Mucosa of rectum (tissue), 2 donors: ENCODE measurements around the gene TXNDC17.
"Not testable (repeated sequence)": the region's sequence is repeated elsewhere in the genome, so short reads cannot be mapped to it uniquely, and the experiment has no call there.

Source experiments
- H3K27ac ChIP-seq, 2 donors: one replicate each; pipeline ENCODE4 v1.7.0; 2013; ENCODE audit warnings: inconsistent platforms in 2 of 2, low read depth in 2 of 2, low read length in 2 of 2
- H3K27me3 ChIP-seq, 2 donors: one replicate each; pipeline ENCODE4 v1.7.0; 2013; ENCODE audit warnings: low read length in 2 of 2; ENCODE audit not compliant: control insufficient read depth in 2 of 2, insufficient read depth in 2 of 2
- H3K36me3 ChIP-seq, 2 donors: one replicate each; pipeline ENCODE4 v1.7.0; 2013; ENCODE audit warnings: low read length in 2 of 2; ENCODE audit not compliant: control insufficient read depth in 2 of 2, insufficient read depth in 2 of 2
- H3K4me1 ChIP-seq, 2 donors: one replicate each; pipeline ENCODE4 v1.7.0; 2013; ENCODE audit warnings: low read length in 2 of 2, mild to moderate bottlenecking in 1 of 2; ENCODE audit not compliant: control insufficient read depth in 2 of 2, insufficient read depth in 2 of 2
- H3K4me3 ChIP-seq, 2 donors: one replicate each; pipeline ENCODE4 v1.7.0; 2013; ENCODE audit warnings: low read length in 2 of 2
- H3K9ac ChIP-seq, 2 donors: one replicate each; pipeline ENCODE4 v1.7.0; 2013; ENCODE audit warnings: low read length in 2 of 2, low read depth in 1 of 2, mild to moderate bottlenecking in 1 of 2
- H3K9me3 ChIP-seq, 2 donors: one replicate each; pipeline ENCODE4 v1.7.0; 2013; ENCODE audit warnings: low read length in 2 of 2; ENCODE audit not compliant: control insufficient read depth in 2 of 2
- donor health status: healthy.
- donor health status: Normal muscosa, but diverticular disease.

The TXNDC17 gene

GRCh38 chr17:6658411-6658810 is 17.6 kb downstream of the TXNDC17 start:
- not testable (repeated sequence) for H3K9ac ChIP-seq, H3K4me3 ChIP-seq, H3K27me3 ChIP-seq, H3K9me3 ChIP-seq, H3K36me3 ChIP-seq, H3K27ac ChIP-seq, H3K4me1 ChIP-seq

DNA sequence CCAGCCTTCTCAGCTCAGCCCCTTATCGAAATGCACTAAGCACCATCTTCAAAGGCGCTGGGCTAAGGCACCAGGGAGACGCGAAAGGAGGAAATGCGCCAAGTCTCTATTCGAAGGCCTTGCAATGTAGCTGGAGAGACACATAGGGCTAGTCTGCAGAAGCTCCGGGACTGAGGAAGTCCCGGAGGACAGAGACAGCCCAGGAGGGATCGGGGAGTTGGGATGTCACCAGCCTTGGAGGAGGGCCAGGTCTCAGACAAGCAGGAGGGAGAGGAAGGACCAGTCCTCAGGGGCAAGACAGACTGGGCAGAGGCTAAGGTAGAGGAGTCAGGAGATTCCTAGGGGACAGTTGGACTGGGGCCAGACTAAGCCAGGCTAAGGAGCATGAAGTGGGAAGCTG is 19.2 kb downstream of the TXNDC17 start:
- Histone ChIP-seq H3K9me3 (no peaks in the 10 kb centered on the region), H3K4me3 (no peak overlapping the region), H3K9ac (no peak overlapping the region), H3K27me3 (peaks cover 4 to 5% of the 10 kb centered on the region in 2 donors), H3K4me1 (peaks cover under 1 to 1% of the 10 kb centered on the region in 2 donors), H3K27ac (no peak overlapping the region), H3K36me3 (no peaks in the 10 kb centered on the region)

DNA sequence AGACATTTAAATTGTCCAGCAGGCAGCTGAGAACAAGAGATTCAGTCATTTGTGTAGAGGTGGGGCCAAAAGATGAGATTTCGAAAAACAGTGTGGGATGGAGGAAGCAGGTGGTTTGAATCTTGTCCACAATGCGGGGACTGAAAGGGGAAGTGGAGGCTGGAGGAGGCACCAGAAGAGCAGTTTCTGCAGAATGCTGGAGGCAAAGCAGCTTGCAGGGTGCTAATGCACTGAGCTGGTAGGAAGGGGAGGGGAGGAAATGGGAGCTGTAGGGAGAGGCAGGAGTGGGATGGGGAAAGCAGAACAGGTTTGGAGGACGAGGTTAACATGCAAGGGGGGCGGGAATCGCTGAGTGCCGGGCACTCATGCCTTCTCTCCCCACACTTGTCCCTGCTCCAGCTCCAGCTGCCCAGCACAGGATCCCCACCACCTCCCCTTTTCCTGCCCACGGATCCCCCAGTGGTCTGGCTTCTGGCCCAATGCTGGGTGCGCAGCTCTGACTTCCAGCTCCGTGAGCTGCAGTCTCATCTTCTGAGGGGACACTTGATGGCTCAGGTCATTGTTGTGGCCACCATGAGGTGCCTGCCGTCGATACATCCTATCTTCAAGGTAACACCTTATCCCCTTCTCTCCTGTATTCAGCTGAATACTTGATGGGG is 20.1 kb downstream of the TXNDC17 start:
- Histone ChIP-seq H3K4me1 (no peaks in the 10 kb centered on the region), H3K9ac (no peak overlapping the region), H3K36me3 (no peaks in the 10 kb centered on the region), H3K9me3 (no peaks in the 10 kb centered on the region), H3K27me3 (no peaks in the 10 kb centered on the region), H3K4me3 (no peak overlapping the region), H3K27ac (no peak overlapping the region)

DNA sequence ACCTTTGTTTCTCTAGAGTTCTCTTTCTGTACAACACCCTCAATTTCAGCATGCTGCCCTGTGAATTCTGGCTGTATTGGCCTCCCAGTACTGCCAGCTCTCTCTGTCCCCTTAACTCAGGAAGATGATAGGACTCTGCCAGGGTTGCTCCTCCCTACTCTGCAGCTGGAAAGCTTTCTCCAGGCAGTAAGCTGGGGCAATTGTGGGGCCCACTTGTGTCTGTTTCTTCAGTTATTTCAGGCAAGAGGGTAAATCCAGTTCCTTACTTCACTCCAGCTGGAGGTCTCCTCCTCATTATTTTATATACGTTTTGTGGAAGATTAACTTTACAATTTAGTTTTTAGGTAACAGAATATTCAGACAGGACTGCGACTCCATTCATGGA is 20.6 kb downstream of the TXNDC17 start:
- H3K4me3 ChIP-seq, result no peak overlapping the region
- H3K4me1 ChIP-seq, result peaks cover 2 to 3% of the 10 kb centered on the region in 2 donors
- H3K27ac ChIP-seq, result no peak overlapping the region
- no peak overlapping the region for H3K9ac ChIP-seq
- no peaks in the 10 kb centered on the region for H3K36me3 ChIP-seq
- H3K27me3 ChIP-seq, result no peaks in the 10 kb centered on the region
- H3K9me3 ChIP-seq, result no peaks in the 10 kb centered on the region

GRCh38 chr17:6663200-6663599 is 22.3 kb downstream of the TXNDC17 start:
- not testable (repeated sequence) for H3K4me3 ChIP-seq, H3K27me3 ChIP-seq, H3K9me3 ChIP-seq, H3K36me3 ChIP-seq, H3K27ac ChIP-seq, H3K4me1 ChIP-seq, H3K9ac ChIP-seq

- Histone ChIP-seq H3K36me3 (no peaks in the 10 kb centered on the region), H3K27me3 (no peaks in the 10 kb centered on the region), H3K9ac (no peak overlapping the region), H3K9me3 (no peaks in the 10 kb centered on the region), H3K27ac (no peak overlapping the region), H3K4me1 (peaks cover 2 to 3% of the 10 kb centered on the region in 2 donors), H3K4me3 (no peak overlapping the region)
Observed at GRCh38 chr17:6666077-6666521, 25.2 kb downstream of the TXNDC17 start.

DNA sequence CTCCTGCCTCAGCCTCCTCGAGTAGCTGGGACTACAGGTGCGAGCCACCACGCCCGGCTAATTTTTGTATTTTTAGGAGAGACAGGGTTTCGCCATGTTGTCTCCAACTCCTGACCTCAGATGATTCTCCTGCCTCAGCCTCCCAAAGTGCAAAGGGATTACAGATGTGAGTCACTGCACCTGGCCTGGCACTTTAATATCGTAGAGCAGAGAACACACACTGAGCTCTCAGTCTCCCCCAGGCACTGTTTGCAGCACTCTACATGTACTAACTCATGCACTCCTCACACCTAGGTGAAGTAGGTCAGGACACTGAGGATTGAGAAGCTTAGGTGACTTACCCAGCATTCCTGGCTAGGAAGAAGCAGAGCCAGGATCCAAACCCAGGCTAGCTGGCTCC is 25.7 kb downstream of the TXNDC17 start:
- Histone ChIP-seq H3K27me3 (no peaks in the 10 kb centered on the region), H3K36me3 (no peaks in the 10 kb centered on the region), H3K9ac (no peak overlapping the region), H3K27ac (no peak overlapping the region), H3K9me3 (no peaks in the 10 kb centered on the region), H3K4me3 (no peak overlapping the region), H3K4me1 (peaks cover 2 to 3% of the 10 kb centered on the region in 2 donors)

- H3K27me3 ChIP-seq, result no peaks in the 10 kb centered on the region
- no peaks in the 10 kb centered on the region for H3K9me3 ChIP-seq
- H3K4me3 ChIP-seq, result no peak overlapping the region
- no peak overlapping the region for H3K9ac ChIP-seq
- no peak overlapping the region for H3K27ac ChIP-seq
- H3K4me1 ChIP-seq, result peaks cover 2 to 3% of the 10 kb centered on the region in 2 donors
- H3K36me3 ChIP-seq, result no peaks in the 10 kb centered on the region
Observed at GRCh38 chr17:6667516-6667915, 26.7 kb downstream of the TXNDC17 start.

DNA sequence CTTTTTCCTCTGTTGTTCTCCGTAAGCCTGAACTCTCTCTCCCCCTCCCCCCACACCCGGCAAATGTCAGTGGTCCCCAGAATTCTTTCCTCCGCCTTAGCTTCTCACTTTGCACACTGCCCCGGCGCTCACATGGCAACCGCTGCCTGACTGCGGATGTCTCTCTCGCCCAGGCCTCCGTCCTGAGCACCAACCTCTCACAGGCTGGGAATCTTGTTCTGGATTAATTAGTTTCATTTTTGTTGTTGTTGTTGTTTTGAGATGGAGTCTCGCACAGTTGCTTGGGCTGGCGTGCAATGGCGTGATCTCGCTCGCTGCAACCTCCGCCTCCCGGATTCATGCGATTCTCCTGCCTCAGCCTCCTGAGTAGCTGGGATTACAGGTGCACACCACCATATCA is 27.4 kb downstream of the TXNDC17 start:
- Histone ChIP-seq H3K27me3 (no peaks in the 10 kb centered on the region), H3K4me1 (peaks cover 2 to 3% of the 10 kb centered on the region in 2 donors), H3K36me3 (no peaks in the 10 kb centered on the region), H3K9ac (no peak overlapping the region), H3K27ac (no peak overlapping the region), H3K9me3 (no peaks in the 10 kb centered on the region), H3K4me3 (no peak overlapping the region)

GRCh38 chr17:6668727-6669425 is 28.0 kb downstream of the TXNDC17 start:
- Histone ChIP-seq H3K9me3 (no peaks in the 10 kb centered on the region), H3K27me3 (no peaks in the 10 kb centered on the region), H3K36me3 (no peaks in the 10 kb centered on the region), H3K27ac (no peak overlapping the region), H3K4me1 (peaks cover 2 to 3% of the 10 kb centered on the region in 2 donors), H3K4me3 (no peak overlapping the region), H3K9ac (no peak overlapping the region)
